Peyer's patch (tissue), 4 donors: ENCODE results near the gene SLC2A4.
"Not testable (repeated sequence)": the region's sequence is repeated elsewhere in the genome, so short reads cannot be mapped to it uniquely, and the experiment has no call there.

Source experiments
- POLR2A ChIP-seq, 2 donors: fragments of 450-650 bp; IDR thresholded peaks; one replicate each; pipeline ENCODE4 v1.5.1; 2017; ENCODE audit warnings: antibody characterized with exemption in 2 of 2, mild to moderate bottlenecking in 2 of 2, moderate library complexity in 2 of 2
- TF ChIP-seq, protein P1 (sequence below), 6 experiments: fragments of 450-650 bp in 4 of 6; fragments of 200-600 bp in 2 of 6; sonication (generic) in 1 of 6; IDR thresholded peaks; one replicate each; pipeline ENCODE4 v1.5.1; 2017 to 2019; ENCODE audit warnings: antibody characterized with exemption in 6 of 6, mild to moderate bottlenecking in 3 of 6, moderate library complexity in 1 of 6

DNA sequence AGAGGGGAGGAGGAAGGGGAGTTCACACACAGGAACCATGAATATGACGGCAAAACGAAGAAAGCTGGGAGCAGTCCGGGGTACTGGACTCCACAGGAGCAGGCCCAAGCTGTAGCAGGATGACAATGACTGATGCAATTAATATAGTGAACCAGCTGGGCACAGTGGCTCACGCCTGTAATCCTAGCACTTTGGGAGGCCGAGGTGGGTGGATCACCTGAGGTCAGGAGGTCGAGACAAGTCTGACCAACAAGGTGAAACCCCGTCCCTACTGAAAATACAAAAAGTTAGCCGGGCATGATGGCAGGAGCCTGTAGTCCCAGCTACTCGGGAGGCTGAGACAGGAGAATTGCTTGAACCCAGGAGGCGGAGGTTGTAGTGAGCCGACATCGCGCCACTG, 54.2 kb downstream of the SLC2A4 start:
- TF ChIP-seq POLR2A (IDR thresholded peaks at IDR 0.05) = not testable (repeated sequence)
- TF ChIP-seq, protein P1, sequence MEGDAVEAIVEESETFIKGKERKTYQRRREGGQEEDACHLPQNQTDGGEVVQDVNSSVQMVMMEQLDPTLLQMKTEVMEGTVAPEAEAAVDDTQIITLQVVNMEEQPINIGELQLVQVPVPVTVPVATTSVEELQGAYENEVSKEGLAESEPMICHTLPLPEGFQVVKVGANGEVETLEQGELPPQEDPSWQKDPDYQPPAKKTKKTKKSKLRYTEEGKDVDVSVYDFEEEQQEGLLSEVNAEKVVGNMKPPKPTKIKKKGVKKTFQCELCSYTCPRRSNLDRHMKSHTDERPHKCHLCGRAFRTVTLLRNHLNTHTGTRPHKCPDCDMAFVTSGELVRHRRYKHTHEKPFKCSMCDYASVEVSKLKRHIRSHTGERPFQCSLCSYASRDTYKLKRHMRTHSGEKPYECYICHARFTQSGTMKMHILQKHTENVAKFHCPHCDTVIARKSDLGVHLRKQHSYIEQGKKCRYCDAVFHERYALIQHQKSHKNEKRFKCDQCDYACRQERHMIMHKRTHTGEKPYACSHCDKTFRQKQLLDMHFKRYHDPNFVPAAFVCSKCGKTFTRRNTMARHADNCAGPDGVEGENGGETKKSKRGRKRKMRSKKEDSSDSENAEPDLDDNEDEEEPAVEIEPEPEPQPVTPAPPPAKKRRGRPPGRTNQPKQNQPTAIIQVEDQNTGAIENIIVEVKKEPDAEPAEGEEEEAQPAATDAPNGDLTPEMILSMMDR (IDR thresholded peaks at IDR 0.05) = not testable (repeated sequence)
